H4 (cell line): ENCODE data around the gene SLC16A11. TPM values are rescaled to one million over a fixed set of nuclear protein-coding genes. Genes with fewer than 3 reads are reported as not detected.
"Not testable (repeated sequence)": the region's sequence is repeated elsewhere in the genome, so short reads cannot be mapped to it uniquely, and the experiment has no call there.

Experiments
- DNase-seq: peaks from one replicate; pipeline ENCODE4 v3.0.0-alpha.2; 2015; ENCODE audit warnings: low spot score
- total RNA-seq: library from RNA; depleted of rRNA; stranded (reverse); fragments of >200 nt; shearing (Covaris generic); gene quantifications from 2 replicates; pipeline ENCODE4 v1.2.3, GENCODE V29; 2014; rRNA removed

SLC16A11 gene, protein sequence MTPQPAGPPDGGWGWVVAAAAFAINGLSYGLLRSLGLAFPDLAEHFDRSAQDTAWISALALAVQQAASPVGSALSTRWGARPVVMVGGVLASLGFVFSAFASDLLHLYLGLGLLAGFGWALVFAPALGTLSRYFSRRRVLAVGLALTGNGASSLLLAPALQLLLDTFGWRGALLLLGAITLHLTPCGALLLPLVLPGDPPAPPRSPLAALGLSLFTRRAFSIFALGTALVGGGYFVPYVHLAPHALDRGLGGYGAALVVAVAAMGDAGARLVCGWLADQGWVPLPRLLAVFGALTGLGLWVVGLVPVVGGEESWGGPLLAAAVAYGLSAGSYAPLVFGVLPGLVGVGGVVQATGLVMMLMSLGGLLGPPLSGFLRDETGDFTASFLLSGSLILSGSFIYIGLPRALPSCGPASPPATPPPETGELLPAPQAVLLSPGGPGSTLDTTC
- total RNA-seq, result not detected in 2 replicates

DNA sequence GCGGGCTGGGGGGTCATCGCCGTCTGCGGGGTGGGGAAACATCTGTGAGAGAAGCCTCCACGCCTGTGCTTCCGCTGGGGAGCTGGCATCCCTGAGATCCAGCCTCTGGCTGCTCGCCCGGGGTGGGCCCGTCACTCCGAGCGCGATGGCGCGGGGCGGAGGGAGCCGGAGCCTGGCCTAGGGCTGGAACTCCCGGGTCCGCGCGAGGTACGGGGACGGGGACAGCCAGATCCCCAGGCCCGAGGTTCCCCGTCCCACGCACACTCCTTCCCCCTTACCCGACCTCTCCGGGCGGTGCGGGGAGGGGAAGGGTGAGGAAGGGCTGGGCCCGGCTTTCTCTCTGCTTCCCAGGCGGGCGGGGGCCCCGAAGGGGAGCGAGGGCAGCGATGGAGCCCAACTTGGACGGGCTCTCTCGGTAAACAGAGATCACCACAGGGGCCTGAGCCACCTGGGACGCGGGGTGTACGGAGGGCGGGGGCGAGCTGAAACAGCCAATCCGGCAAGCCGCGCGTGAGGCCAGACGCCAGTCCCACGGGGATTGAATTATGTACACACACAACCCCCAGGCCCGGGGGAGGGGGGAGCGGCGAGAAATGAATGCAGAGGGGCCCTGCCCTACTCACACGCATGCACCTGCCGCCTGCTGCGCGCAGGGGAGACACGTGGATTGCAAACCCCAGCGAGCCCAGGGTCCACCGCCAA lies at the start of gene SLC16A11:
Gene SLC16A11, minus strand, starts transcription at position 596 of the 702 bp plus-strand sequence. Its CDS starts 579 bp downstream, at position 17.
- DNase-seq, result no peak

DNA sequence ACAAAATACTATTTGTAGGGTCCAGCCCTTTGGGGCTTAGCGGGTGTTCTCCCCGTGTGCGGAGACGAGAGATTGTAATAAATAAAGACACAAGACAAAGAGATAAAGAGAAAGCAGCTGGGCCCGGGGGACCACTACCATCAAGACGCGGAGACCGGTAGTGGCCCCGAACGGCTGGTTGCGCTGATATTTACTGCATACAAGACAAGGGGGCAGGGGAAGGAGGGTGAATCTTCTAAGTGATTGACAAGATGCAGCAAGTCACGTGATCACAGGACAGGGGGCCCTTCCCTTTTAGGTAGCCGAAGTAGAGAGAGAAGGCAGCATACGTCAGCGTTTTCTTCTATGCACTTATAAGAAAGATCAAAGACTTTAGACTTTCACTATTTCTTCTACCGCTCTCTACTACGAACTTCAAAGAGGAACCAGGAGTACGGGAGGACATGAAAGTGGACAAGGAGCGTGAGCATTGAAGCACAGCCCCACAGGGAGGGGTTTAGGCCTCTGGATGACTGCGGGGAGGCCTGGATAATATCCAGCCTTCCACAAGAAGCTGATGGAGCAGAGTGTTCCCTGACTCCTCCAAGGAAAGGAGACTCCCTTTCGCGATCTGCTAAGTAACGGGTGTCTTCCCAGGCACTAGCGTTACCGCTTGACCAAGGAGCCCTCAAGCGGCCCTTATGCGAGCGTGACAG lies 47.6 kb upstream of the SLC16A11 start:
- not testable (repeated sequence) for DNase-seq

DNA sequence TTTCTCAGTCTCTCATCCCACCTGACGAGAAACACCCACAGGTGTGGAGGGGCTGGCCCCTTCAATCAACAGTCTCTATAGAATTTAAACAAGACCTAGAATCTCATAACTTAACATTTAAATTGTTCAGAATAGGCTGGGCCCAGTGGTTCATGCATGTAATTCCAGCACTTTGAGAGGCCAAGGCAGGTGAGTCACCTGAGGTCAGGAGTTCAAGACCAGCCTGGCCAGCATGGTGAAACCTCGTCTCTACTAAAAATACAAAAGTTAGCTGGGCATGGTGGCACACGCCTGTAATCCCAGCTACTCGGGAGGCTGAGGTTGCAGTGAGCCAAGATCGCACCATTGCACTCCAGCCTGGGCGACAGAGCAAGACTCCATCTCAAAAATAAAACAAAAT lies 45.7 kb upstream of the SLC16A11 start:
- not testable (repeated sequence) for DNase-seq

DNA sequence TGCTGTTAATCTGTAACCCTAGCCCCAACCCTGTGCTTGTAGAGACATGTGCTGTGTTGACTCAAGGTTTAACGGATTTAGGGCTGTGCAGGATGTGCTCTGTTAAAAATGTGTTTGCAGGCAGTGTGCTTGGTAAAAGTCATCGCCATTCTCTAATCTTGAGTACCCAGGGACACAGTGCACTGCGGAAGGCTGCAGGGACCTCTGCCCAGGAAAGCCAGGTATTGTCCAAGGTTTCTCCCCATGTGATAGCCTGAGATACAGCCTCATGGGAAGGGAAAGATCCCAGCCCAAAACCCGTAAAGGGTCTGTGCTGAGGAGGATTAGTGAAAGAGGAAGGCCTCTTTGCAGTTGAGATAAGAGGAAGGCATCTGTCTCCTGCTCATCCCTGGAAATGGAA lies 44.5 kb upstream of the SLC16A11 start:
- not testable (repeated sequence) for DNase-seq

DNA sequence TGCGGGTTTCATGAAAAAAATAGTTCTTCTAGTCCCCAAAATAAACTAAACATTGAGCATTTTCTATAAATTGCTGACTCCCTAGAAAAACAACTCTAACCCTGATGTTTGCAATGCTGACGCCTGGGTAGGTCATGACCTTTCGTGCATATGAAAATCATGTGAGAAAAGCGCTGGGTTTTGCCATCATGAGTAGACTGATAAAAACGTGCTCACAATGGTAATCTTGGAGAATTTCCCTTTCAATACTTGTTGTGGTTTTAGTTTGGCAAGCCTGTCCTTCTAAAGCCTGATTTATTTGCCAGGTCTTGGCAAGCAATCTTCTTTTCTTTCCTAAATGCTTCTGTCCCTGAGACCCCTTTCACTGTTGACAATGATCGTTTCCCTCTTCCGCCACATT lies 40.2 kb upstream of the SLC16A11 start:
- DNase-seq, result no peak

DNA sequence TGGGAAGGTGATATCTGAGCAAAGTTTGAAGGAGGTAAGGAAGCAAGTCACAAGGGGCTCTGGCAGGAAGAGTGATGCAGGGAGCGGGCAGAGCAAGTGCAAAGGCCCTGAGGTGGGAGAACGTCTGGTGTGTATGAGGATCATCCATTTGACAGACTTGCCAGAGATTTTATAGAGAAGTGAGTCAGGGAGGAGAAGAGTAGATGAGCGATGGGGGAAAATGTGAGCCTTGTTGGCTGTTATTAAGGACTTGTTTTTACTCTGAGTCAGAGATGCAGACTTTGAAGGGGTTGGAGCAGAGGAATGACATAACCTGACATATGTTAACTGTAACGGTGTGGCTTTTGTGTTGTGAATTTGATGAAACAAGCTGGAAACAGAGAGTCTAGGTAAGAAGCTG lies 39.7 kb upstream of the SLC16A11 start:
- no peak for DNase-seq

DNA sequence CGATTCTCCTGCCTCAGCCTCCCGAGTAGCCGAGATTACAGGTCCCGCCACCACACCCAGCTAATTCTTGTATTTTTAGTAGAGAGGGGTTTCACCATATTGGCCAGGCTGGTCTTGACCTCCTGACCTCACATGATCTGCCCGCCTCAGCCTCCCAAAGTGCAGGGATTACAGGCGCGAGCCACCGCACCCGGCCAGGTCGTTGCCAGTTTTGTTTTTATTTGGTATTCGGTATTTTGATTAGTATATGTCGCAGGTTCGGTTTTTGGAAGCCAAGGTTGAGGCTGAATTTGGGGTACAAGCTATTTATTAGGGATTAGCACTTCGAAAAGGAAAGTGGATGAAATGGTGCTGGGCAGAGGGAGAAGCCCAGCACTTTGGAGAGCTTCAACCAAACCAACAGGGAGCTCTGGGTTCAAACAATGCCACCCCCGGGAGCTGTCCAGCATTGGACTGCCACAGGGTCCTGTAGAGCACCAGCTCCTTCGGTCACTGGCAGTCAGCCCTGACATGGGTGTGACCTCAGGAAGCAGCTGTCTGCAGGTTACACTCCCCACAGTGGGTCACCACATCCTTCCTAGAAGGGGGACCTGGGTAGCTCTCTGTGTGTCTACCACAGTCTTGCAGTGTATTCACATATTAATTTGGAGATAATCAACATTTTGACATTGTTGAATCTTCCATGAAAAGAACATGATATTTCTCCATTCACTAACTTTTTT lies 37.6 kb upstream of the SLC16A11 start:
- no peak for DNase-seq

DNA sequence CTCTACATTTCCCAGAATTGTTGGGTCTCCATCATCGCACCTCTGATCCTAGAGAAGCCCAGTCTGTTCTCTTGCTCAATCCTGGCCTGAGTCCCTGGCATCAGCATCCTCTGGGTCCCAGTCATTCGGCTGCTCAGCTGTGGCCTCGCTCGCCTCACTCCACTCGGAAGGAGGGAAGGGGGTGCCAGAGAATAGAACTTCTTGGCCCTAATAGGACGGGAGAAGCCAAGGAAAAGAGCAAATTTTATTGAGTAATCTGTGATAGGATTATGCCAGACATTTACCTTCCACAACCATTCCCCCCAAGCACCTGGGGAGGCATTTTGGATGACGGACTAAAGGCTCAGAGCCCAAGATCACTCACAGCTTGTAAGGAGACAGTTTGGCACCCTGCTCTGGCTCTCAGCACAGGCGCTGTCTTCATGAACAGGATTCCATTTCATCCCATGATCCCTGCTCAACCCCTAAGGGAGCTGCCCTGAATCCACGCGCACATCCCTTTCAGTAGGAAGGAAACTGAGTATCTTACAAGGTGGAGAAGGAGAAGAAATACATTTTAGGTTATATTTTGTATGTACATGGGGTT lies 36.7 kb upstream of the SLC16A11 start:
- no peak for DNase-seq

DNA sequence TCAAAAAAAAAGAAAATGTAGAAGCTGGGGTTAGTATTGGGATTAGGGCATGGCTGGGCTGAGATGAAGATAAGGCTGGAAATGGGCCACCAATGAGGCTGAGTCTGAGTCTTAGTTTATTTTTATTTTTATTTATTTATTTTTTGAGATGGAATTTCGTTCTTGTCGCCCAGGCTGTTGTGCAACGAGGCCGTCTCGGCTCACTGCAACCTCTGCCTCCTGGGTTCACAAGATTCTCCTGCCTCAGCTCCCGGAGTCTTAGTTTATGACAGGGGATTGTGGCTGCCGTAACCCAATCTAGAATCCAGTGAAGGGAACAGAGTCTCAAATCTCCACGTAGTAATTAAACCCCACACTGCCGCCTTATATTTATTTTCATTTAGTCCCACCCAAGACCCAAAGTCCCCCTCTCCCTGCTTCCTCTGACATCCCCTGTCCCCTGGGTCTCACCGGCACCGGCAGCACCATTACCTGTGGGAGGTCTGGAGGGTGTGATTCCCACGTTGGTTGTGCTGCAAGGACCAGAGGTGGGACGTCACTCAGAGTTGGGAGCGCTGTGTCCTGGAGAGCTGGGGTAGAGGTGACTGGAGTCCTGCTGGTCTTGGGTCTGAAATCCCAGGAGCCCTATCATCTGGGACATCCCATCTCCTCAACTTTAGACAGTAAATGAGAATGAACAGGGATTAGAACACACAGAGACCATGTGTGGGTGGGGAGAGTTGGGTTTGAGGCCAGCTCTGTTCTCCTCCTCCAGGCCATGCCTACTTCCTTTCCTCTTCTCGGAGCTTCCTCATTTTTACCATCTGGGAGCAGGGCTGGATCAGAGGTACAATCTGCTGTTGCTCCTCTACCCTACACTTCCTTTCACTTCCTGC lies 35.9 kb upstream of the SLC16A11 start, which contains the start of gene CLEC10A:
Gene CLEC10A, minus strand, starts transcription at position 671 of the 875 bp plus-strand sequence. CDS start 1,439 bp downstream, outside the sequence.
- no peak for DNase-seq

DNA sequence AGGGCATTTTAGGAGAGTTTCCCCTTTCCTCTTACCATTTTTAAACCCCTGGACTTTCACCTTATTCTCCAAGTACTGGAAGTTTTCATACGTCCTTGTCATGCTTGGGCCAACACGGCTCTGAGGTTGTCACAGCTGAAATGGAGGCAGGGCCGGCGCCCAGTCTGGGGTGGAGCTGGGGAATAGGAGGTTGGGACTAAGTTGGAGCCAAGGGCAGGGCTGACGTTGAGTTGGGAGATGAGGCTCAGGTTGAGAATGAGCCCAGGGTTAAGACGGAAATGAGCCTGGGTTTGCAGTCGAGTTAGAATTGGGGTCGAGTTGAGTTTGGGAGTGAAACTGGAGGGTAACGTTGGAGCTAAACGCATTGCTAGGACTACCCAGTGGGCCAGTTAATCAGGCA lies 34.8 kb upstream of the SLC16A11 start:
- DNase-seq, result no peak

DNA sequence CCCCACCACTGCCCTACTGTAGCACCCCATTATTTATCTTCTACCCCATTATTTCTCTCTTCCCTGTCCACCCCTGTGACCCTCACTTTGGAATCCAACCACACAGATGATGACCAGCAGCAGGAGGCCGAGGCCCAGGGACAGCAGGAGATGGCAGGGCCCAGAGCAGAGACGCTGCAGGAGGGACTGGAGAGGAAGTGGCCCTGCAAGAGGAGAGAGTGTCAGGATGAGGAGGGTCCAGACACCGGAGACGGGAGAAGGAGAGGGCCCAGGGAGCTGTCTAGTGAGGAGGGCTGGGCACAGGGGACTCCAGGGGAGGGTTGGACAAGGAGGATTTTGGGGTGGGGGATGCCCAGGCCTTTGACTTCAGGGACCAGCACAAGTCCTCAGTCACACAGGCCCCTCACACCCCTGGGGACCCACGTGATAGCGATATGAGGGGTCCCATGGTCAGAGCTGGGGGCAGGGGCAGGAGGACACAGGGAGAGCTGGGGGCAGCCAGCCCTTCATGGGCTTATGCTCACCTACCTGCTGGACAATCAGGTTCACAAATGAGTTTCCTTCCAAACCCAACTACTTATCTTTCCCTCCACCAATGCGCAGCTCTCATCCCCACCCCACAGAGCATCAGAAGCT lies 34.1 kb upstream of the SLC16A11 start:
- no peak for DNase-seq

DNA sequence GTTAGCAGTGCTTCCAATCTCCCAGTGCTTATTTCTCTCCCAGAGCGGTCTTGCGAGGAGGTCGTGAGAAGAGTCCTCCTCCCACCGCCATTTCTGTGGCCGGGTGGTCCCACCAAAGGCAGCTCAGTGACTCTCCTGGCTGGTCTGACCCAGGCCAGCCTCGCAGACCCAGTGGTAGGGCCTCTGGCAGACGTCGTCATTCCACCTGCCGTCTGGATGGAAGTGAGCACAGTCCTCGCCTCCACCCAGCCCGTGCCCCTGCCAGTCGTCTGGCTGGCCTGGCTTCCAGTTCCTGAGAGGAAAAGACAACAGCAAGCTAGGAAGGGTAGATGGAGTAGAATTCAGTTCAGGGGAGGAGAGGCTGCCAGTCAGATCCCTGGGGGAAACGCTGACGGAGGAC lies 31.0 kb upstream of the SLC16A11 start:
- no peak for DNase-seq

DNA sequence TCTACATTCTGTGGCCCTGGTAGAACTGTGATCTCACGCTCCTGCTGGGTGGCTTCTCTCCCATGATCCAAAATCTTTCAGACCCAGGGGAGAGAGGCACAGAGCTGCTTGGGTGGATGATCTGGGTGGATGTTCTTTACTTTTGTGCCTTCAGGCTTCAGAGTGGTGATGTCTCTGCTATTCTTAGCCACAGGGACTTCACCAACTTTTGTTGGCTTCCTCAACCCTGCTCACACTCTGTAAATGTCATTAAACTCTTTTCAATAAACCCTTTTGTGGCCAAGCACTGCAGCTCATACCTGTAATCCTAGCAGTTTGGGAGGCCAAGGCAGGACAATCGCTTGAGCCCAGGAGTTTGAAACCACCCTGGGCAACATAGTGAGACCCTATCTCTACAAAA lies 28.5 kb upstream of the SLC16A11 start:
- DNase-seq, result no peak

DNA sequence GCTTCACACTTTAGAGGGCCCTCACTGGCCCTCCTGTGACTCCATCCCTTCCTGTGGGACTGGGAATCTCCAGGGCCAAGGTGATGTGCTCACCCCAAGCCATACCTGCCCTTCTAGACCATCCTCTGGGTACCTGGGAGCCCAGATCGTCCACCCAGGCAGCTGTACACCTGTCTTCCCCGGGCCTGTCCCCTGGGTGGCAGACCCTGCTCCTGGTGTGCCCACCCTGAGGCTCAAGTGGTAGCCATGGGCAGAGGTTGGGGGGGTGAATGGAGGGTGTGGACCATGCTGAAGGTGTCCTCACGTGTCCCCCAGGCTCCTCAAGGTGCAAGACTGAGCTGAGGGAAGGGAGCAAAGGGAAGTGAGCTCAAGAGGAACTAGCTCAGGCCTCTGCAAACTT lies 26.8 kb upstream of the SLC16A11 start:
- no peak for DNase-seq

DNA sequence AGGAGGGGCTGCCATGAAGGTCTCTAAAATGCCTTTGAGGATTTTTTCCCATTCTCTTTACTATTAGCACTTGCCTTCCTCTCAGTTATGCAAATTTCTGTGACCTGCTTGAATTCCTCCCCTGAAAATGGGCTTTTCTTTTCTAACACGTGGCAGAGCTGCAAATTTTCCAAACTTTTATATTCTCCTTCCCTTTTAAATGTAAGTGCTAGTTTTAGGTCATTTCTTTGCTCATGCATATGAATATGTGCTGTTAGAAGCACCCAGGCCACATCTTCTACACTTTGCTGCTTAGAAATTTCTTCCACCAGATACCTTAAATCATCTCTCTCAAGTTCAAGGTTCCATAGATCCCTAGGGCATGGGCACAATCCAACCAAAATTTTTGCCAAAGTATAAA lies 24.4 kb upstream of the SLC16A11 start:
- no peak for DNase-seq

DNA sequence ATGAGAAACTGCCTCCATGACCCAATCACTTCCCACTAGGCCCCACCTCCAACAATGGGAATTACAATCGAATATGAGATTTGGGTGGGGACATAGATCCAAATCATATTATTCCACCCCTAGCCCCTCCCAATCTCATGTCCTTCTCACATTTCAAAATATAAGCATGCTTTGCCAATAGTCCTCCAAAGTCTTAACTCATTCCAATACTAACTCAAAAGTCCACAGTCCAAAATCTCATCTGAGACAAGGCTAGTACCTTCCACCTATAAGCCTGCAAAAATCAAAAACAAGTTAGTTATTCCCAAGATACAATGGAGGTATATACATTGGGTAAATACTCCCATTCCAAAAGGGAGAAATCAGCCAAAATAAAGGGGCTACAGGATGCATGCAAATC lies 23.3 kb upstream of the SLC16A11 start:
- no peak for DNase-seq

DNA sequence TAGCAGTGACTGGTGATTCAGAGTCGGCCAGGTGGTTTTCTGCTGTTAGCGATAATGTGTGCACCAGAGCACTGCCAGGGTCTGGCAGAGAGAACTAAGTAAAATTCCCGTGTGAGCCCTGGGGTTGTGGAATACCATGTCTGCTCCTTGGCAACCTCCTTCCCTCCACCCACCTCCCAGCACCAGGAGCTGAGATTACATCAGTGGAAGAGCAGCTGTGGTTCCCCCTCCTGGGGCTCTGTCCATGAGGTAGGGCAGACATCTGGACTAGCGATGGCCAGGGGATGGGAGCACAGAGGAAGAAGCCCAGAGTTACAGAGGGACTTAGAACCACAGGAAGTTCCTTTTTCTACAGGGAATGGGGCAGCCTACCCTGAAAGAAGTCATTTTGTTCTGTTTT lies 20.4 kb upstream of the SLC16A11 start:
- DNase-seq, result peak; percentile 38

DNA sequence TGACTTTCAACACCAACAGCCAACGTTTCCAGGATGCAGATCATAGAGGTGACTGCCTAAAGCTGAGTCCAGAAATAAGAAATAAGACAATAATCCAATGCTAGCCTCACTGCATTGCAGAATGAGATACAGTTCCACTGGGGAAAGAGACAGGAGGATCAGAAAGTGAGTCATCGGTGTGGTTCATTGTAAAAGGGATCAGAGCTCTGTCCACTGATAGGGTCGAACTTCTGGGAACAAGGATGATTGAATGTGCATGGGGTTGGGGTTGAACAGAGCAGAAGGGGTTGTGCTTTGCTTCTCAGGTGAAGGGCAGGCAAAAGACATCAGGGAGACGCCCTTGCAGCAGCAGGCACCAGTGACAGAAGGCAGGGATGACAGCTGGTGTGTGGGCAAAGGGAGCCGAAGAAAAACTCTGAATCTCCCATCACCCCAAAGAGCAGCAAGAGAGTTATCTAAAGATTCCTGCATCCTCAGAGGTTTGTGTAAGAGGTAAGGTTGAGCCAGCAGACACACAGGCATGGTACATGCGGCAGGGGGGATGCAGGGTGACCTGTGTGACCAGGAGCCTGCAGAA lies 19.7 kb upstream of the SLC16A11 start:
- no peak for DNase-seq

DNA sequence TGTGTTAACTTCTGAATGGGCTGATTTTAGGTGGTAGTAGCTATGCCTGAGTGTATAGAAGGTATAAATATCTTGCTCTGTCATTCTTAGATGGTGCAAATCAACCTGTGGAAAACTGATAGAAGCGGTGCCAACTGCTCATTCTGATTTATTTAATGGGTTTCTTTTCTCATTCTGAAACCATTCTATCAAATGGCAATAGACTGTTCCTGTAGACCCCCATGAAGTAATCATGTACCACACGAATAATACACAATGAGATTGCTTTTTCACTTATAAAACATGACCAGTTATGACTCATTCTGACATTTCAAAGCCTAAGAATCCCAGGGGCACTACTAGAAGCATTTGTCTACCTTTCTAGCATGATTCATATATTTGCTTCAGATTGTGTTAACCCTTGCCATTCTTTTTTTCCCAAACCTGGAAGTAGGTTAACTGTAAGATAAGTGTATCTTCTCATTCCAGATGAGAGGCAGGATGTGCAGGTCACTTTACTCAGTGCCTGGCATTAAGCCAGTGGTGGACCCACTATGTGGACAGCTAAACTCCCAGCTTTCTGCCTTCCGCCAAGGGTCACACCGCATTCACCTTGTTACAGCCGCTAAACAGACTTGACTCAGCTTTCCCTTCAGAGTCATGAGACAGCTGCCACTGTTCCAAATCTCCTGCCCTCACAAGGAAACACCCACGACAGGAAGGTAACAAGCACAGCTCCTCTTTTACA lies 16.4 kb upstream of the SLC16A11 start:
- peak; percentile 84 for DNase-seq
